Keratinocyte (primary cell): ENCODE data around the gene BOLA1. TPM values are rescaled to one million over a fixed set of nuclear protein-coding genes. Genes with fewer than 3 reads are reported as not detected.

ENCODE experiments used
- DNase-seq: peaks from one replicate; pipeline ENCODE4 v3.0.0-alpha.2; 2011; ENCODE audit warnings: low read depth, missing footprints, low spot score
- FAIRE-seq: peaks from 2 replicates; lab custom pipeline; 2011; peaks lifted over from hg19 to GRCh38; lab: Jason Lieb, UNC
- H2AFZ ChIP-seq: 2 replicates; pipeline ENCODE4 v1.6.0; 2012; ENCODE audit warnings: low read length, control low read depth, inconsistent platforms; ENCODE audit not compliant: control insufficient read depth
- H3K27ac ChIP-seq: 2 replicates; pipeline ENCODE4 v1.5.1; 2011; ENCODE audit warnings: low read length; ENCODE audit not compliant: control insufficient read depth, insufficient read depth
- H3K27me3 ChIP-seq: 3 replicates; pipeline ENCODE4 v1.6.0; 2011; ENCODE audit warnings: low read length; ENCODE audit not compliant: control insufficient read depth, insufficient read depth; ENCODE audit errors: extremely low read depth
- H3K36me3 ChIP-seq, 2 experiments: 2 replicates in 1 of 2; 3 replicates in 1 of 2; pipeline ENCODE4 v1.5.1; 2011; ENCODE audit warnings: low read length in 2 of 2, mild to moderate bottlenecking in 1 of 2; ENCODE audit not compliant: control insufficient read depth in 2 of 2, insufficient read depth in 2 of 2; ENCODE audit errors: extremely low read depth in 1 of 2
- H3K4me1 ChIP-seq: 3 replicates; pipeline ENCODE4 v1.5.1; 2011; ENCODE audit warnings: low read length; ENCODE audit not compliant: control insufficient read depth, insufficient read depth; ENCODE audit errors: extremely low read depth
- H3K4me2 ChIP-seq: 3 replicates; pipeline ENCODE4 v1.6.0; 2011; ENCODE audit warnings: low read depth, low read length; ENCODE audit not compliant: control insufficient read depth, insufficient read depth; ENCODE audit errors: extremely low read depth
- H3K4me3 ChIP-seq, 3 experiments: fragments of 200-600 bp in 1 of 3; sonication (generic) in 1 of 3; 2 replicates in 2 of 3; 3 replicates in 1 of 3; pipeline ENCODE4 v1.5.1; 2011 to 2016; ENCODE audit warnings: low read length in 3 of 3, mild to moderate bottlenecking in 3 of 3, control low read depth in 2 of 3, inconsistent platforms in 1 of 3, low read depth in 1 of 3, mixed read lengths in 1 of 3, mixed run types in 1 of 3, moderate library complexity in 1 of 3; ENCODE audit not compliant: control insufficient read depth in 2 of 3, insufficient read depth in 2 of 3; ENCODE audit errors: extremely low read depth in 1 of 3
- H3K79me2 ChIP-seq: 2 replicates; pipeline ENCODE4 v1.6.0; 2012; ENCODE audit warnings: low read length; ENCODE audit not compliant: control insufficient read depth, insufficient read depth
- H3K9ac ChIP-seq: 3 replicates; pipeline ENCODE4 v1.6.0; 2011; ENCODE audit warnings: low read length; ENCODE audit not compliant: control insufficient read depth, insufficient read depth; ENCODE audit errors: extremely low read depth
- H3K9me1 ChIP-seq: 3 replicates; pipeline ENCODE4 v1.6.0; 2011; ENCODE audit warnings: low read length; ENCODE audit not compliant: control insufficient read depth, insufficient read depth; ENCODE audit errors: extremely low read depth
- H3K9me3 ChIP-seq: 2 replicates; pipeline ENCODE4 v1.5.1; 2012; ENCODE audit warnings: low read depth, low read length; ENCODE audit not compliant: control insufficient read depth
- H4K20me1 ChIP-seq: 3 replicates; pipeline ENCODE4 v1.6.0; 2011; ENCODE audit warnings: low read length; ENCODE audit not compliant: control insufficient read depth, insufficient read depth; ENCODE audit errors: extremely low read depth
- CTCF ChIP-seq, 3 experiments: IDR thresholded peaks in 1 of 3; conservative IDR thresholded peaks in 1 of 3; optimal IDR thresholded peaks in 1 of 3; 2 replicates in 2 of 3; 3 replicates in 1 of 3; pipeline versions ENCODE3 to v1.5.1; 2011; ENCODE audit warnings: low read length in 3 of 3, mild to moderate bottlenecking in 3 of 3, moderate library complexity in 2 of 3, control low read depth in 1 of 3, inconsistent platforms in 1 of 3; ENCODE audit not compliant: insufficient read depth in 2 of 3; ENCODE audit errors: extremely low read depth in 1 of 3
- EZH2 ChIP-seq: IDR thresholded peaks from one replicate; pipeline ENCODE4 v1.6.1; 2012; ENCODE audit warnings: inconsistent platforms, mild to moderate bottlenecking, low read length, moderate library complexity
- dilution Hi-C: fragments of 300-500 bp; cut with MboI; formaldehyde crosslinking; loops from one replicate; pipeline ENCODE4 v1.7.0; 2020; ENCODE audit warnings: low sequenced_read_pairs; ENCODE audit not compliant: extremely low pct_ligation_motif_present
- polyA plus RNA-seq, 5 experiments: library from polyadenylated mRNA; depleted of rRNA in 3 of 5; stranded (reverse) in 3 of 5; stranded (forward) in 1 of 5; unstranded in 1 of 5; fragments of >200 nt; gene quantifications; 1 replicate in 1 of 5; 2 replicates in 3 of 5; 3 replicates in 1 of 5; pipeline versions ENCODE4 v1.2.1 to v1.2.3, GENCODE V29; 2011 to 2012; ENCODE audit warnings: missing spikeins in 2 of 5, low read depth in 1 of 5, low replicate concordance in 1 of 5

BOLA1 gene
- polyA plus RNA-seq, 1 donor (not counting 4 experiments of a cell fraction or from before 2014, with no cell fraction given) = 13.8 TPM

- H3K4me3 ChIP-seq = peak overlapping the region; percentile 53 to 88 (median 61)
- peak overlapping the region; percentile 98 for H3K27ac ChIP-seq
- peak overlapping the region; percentile 100 for H3K4me2 ChIP-seq
- DNase-seq (peak; percentile 85), FAIRE-seq (no peak)
- H3K27me3 ChIP-seq = no peaks in the 10 kb centered on the region
- no peaks in the 10 kb centered on the region for H3K36me3 ChIP-seq
- H3K9me3 ChIP-seq = no peaks in the 10 kb centered on the region
- dilution Hi-C loops = no loop called here
- H3K4me1 ChIP-seq = peaks cover 20% of the 10 kb centered on the region
- H3K9ac ChIP-seq = peak overlapping the region; percentile 92
- no peaks in the 10 kb centered on the region for H4K20me1 ChIP-seq
- TF ChIP-seq EZH2 (no peak), CTCF (optimal IDR thresholded peaks at IDR 0.05 in 1 of 3, IDR thresholded peaks at IDR 0.05 in 1 of 3, conservative IDR thresholded peaks at IDR 0.05 in 1 of 3; ENCODE audit: extremely low read depth in 1 of 3, insufficient read depth in 2 of 3, low read length in 3 of 3) (no peak)
- H2AFZ ChIP-seq = peak overlapping the region; percentile 49
- no peaks in the 10 kb centered on the region for H3K9me1 ChIP-seq
- no peaks in the 10 kb centered on the region for H3K79me2 ChIP-seq
These were observed 11.7 kb upstream of the BOLA1 start for GRCh38 chr1:149887456-149888246.

- H3K4me3 ChIP-seq = peak overlapping the region; percentile 53 to 88 (median 61)
- H3K9me1 ChIP-seq = no peaks in the 10 kb centered on the region
- H3K79me2 ChIP-seq = no peaks in the 10 kb centered on the region
- H4K20me1 ChIP-seq = no peaks in the 10 kb centered on the region
- no peaks in the 10 kb centered on the region for H3K36me3 ChIP-seq
- H3K9ac ChIP-seq = peak overlapping the region; percentile 92
- no peaks in the 10 kb centered on the region for H3K9me3 ChIP-seq
- no peaks in the 10 kb centered on the region for H3K27me3 ChIP-seq
- dilution Hi-C loops = no loop called here
- peak overlapping the region; percentile 94 for H2AFZ ChIP-seq
- peaks cover 20% of the 10 kb centered on the region for H3K4me1 ChIP-seq
- DNase-seq (peak; percentile 60), FAIRE-seq (no peak)
- TF ChIP-seq CTCF (optimal IDR thresholded peaks at IDR 0.05 in 1 of 3, IDR thresholded peaks at IDR 0.05 in 1 of 3, conservative IDR thresholded peaks at IDR 0.05 in 1 of 3; ENCODE audit: extremely low read depth in 1 of 3, insufficient read depth in 2 of 3, low read length in 3 of 3) = peak; percentile 69 to 76 (median 70)
- no peak for TF ChIP-seq EZH2
- H3K27ac ChIP-seq = peak overlapping the region; percentile 98
- H3K4me2 ChIP-seq = peak overlapping the region; percentile 100
These were observed 10.9 kb upstream of the BOLA1 start for GRCh38 chr1:149888247-149888998.
